HG02970 (cell line): ENCODE results near the gene BAK1.
"Not testable (repeated sequence)": the region's sequence is repeated elsewhere in the genome, so short reads cannot be mapped to it uniquely, and the experiment has no call there.

Experiments
- ATAC-seq: cut with Tn5 transposase; IDR thresholded peaks from one replicate; pipeline ENCODE4 v1.9.1; 2021; ENCODE audit warnings: mild to moderate bottlenecking, moderate library complexity, moderate number of reproducible peaks; ENCODE audit not compliant: unreplicated experiment, low FRiP score

BAK1 gene

GRCh38 chr6:33609528-33609927 lies 29.5 kb upstream of the BAK1 start:
- no peak for ATAC-seq

GRCh38 chr6:33609019-33609418 lies 28.9 kb upstream of the BAK1 start:
- ATAC-seq: no peak

- ATAC-seq: no peak
Measured at GRCh38 chr6:33607784-33608161, 27.7 kb upstream of the BAK1 start.

- no peak for ATAC-seq
Measured at GRCh38 chr6:33607126-33607783, 27.2 kb upstream of the BAK1 start.

GRCh38 chr6:33606642-33607041 lies 26.6 kb upstream of the BAK1 start:
- no peak for ATAC-seq

- ATAC-seq: no peak
Measured at GRCh38 chr6:33604941-33605854, 25.1 kb upstream of the BAK1 start.

- no peak for ATAC-seq
Measured at GRCh38 chr6:33602180-33602579, 22.1 kb upstream of the BAK1 start.

- no peak for ATAC-seq
Measured at GRCh38 chr6:33600761-33601160, 20.7 kb upstream of the BAK1 start.

- ATAC-seq: no peak
Measured at GRCh38 chr6:33599413-33599938, 19.4 kb upstream of the BAK1 start.

GRCh38 chr6:33597551-33598322 lies 17.7 kb upstream of the BAK1 start:
- ATAC-seq: no peak

GRCh38 chr6:33596894-33597293 lies 16.8 kb upstream of the BAK1 start:
- ATAC-seq: not testable (repeated sequence)

- no peak for ATAC-seq
Measured at GRCh38 chr6:33595001-33595846, 15.1 kb upstream of the BAK1 start.

GRCh38 chr6:33593414-33593727 lies 13.3 kb upstream of the BAK1 start:
- ATAC-seq: no peak

GRCh38 chr6:33592595-33593413 lies 12.7 kb upstream of the BAK1 start:
- ATAC-seq: no peak

GRCh38 chr6:33592280-33592594 lies 12.2 kb upstream of the BAK1 start:
- ATAC-seq: no peak

- no peak for ATAC-seq
Measured at GRCh38 chr6:33591424-33592032, 11.5 kb upstream of the BAK1 start.

GRCh38 chr6:33590531-33591198 lies 10.6 kb upstream of the BAK1 start:
- ATAC-seq: no peak

GRCh38 chr6:33589731-33590530 lies 9.9 kb upstream of the BAK1 start:
- no peak for ATAC-seq
